Thoracic aorta (tissue), 2 donors: ENCODE measurements around the gene PTPRM. TPM values are rescaled to one million over a fixed set of nuclear protein-coding genes. Genes with fewer than 3 reads are reported as not detected.

ENCODE experiments used
- ATAC-seq: fragments of 150-250 bp; one replicate; pipeline ENCODE4 v1.8.0; 2017; ENCODE audit warnings: low read depth; ENCODE audit not compliant: insufficient number of reproducible peaks, low FRiP score
- DNase-seq: peaks from one replicate; pipeline ENCODE4 v3.0.0-alpha.2; 2020; ENCODE audit warnings: low spot score
- H3K27ac ChIP-seq, 2 donors: fragments of 200-600 bp; sonication (generic); 1 replicate in 1 of 2; 2 replicates in 1 of 2; pipeline ENCODE4 v1.5.1; 2016; ENCODE audit warnings: mild to moderate bottlenecking in 2 of 2, moderate library complexity in 2 of 2
- H3K27me3 ChIP-seq: fragments of 200-600 bp; sonication (generic); replicated peaks from 2 replicates; pipeline ENCODE4 v1.6.0; 2016; ENCODE audit warnings: mild to moderate bottlenecking; ENCODE audit not compliant: insufficient read depth
- H3K36me3 ChIP-seq: fragments of 200-600 bp; sonication (generic); one replicate; pipeline ENCODE4 v1.5.1; 2016
- H3K4me1 ChIP-seq, 2 donors: fragments of 200-600 bp; sonication (generic); 1 replicate in 1 of 2; 2 replicates in 1 of 2; pipeline versions ENCODE4 v1.5.1 to v1.6.0; 2016; ENCODE audit warnings: low read depth in 2 of 2, mild to moderate bottlenecking in 1 of 2; ENCODE audit not compliant: control insufficient read depth in 1 of 2
- H3K4me3 ChIP-seq: fragments of 200-600 bp; sonication (generic); 2 replicates; pipeline ENCODE4 v1.5.1; 2016; ENCODE audit warnings: mild to moderate bottlenecking
- H3K9me3 ChIP-seq: fragments of 200-600 bp; sonication (generic); 2 replicates; pipeline ENCODE4 v1.5.1; 2016
- total RNA-seq, 2 donors: library from RNA; depleted of rRNA; stranded (reverse); fragments of >200 nt; gene quantifications; one replicate each; pipeline versions ENCODE4 v1.1.0 to v1.2.3, GENCODE V29; 2016
- TF ChIP-seq, protein P1 (sequence below): fragments of 200-600 bp; sonication (generic); IDR thresholded peaks from one replicate; pipeline ENCODE4 v1.5.1; 2019; ENCODE audit warnings: antibody characterized with exemption

PTPRM gene
- total RNA-seq, 2 donors from 2014 or later = 90.3 to 102 TPM

- no peaks in the 10 kb centered on the region for H3K27me3 ChIP-seq
- no peak for DNase-seq
- TF ChIP-seq, protein P1, sequence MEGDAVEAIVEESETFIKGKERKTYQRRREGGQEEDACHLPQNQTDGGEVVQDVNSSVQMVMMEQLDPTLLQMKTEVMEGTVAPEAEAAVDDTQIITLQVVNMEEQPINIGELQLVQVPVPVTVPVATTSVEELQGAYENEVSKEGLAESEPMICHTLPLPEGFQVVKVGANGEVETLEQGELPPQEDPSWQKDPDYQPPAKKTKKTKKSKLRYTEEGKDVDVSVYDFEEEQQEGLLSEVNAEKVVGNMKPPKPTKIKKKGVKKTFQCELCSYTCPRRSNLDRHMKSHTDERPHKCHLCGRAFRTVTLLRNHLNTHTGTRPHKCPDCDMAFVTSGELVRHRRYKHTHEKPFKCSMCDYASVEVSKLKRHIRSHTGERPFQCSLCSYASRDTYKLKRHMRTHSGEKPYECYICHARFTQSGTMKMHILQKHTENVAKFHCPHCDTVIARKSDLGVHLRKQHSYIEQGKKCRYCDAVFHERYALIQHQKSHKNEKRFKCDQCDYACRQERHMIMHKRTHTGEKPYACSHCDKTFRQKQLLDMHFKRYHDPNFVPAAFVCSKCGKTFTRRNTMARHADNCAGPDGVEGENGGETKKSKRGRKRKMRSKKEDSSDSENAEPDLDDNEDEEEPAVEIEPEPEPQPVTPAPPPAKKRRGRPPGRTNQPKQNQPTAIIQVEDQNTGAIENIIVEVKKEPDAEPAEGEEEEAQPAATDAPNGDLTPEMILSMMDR = no peak
- no peaks in the 10 kb centered on the region for H3K9me3 ChIP-seq
- no peaks in the 10 kb centered on the region for H3K36me3 ChIP-seq
- peak overlapping the region in 1 of 2 donors; percentile 29 for H3K27ac ChIP-seq
- ATAC-seq = no peak
- H3K4me3 ChIP-seq = peak overlapping the region; percentile 38
- peaks cover 14 to 32% of the 10 kb centered on the region in 2 donors for H3K4me1 ChIP-seq
Measured at GRCh38 chr18:7921938-7922587, 354.9 kb downstream of the PTPRM start.

GRCh38 chr18:7923105-7923504 lies 356.0 kb downstream of the PTPRM start:
- no peak for DNase-seq
- H3K27me3 ChIP-seq = no peaks in the 10 kb centered on the region
- H3K4me3 ChIP-seq = no peak overlapping the region
- peaks cover 14 to 32% of the 10 kb centered on the region in 2 donors for H3K4me1 ChIP-seq
- H3K27ac ChIP-seq = no peak overlapping the region
- TF ChIP-seq, protein P1 = no peak
- no peaks in the 10 kb centered on the region for H3K9me3 ChIP-seq
- no peak for ATAC-seq
- H3K36me3 ChIP-seq = peaks cover 1% of the 10 kb centered on the region

DNA sequence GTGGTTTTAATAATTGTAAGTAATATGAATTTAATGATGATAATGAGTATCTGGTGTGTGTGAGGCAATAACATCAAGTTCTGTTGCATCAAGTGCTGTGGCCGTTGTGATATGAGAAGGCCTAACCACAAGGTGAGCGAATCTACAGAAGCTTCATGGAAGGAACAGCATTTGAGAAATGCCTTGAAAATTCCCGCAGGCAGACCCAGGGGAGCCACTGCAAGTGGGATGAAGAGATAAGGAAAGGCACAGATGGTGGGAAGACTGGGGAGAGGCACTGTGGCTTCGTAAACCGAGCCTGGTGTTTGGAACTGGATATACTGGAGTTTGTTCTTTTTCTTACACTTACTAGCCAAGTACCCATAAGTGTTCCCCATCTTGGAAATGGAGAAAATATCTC lies 357.5 kb downstream of the PTPRM start:
- Histone ChIP-seq H3K4me3 (no peak overlapping the region), H3K4me1 (peaks cover 12 to 24% of the 10 kb centered on the region in 2 donors), H3K36me3 (peaks cover 3% of the 10 kb centered on the region), H3K27me3 (no peaks in the 10 kb centered on the region), H3K27ac (no peak overlapping the region), H3K9me3 (no peaks in the 10 kb centered on the region)
- no peak for ATAC-seq
- DNase-seq = no peak
- TF ChIP-seq, protein P1 = no peak

GRCh38 chr18:7926526-7926925 lies 359.4 kb downstream of the PTPRM start:
- ATAC-seq = no peak

GRCh38 chr18:7927119-7927518 lies 360.0 kb downstream of the PTPRM start:
- no peak overlapping the region for H3K4me3 ChIP-seq
- ATAC-seq (no peak), DNase-seq (no peak)
- H3K27ac ChIP-seq = no peak overlapping the region
- TF ChIP-seq, protein P1 = no peak
- H3K9me3 ChIP-seq = no peaks in the 10 kb centered on the region
- H3K27me3 ChIP-seq = no peaks in the 10 kb centered on the region
- peaks cover 12 to 19% of the 10 kb centered on the region in 2 donors for H3K4me1 ChIP-seq
- H3K36me3 ChIP-seq = peaks cover 3% of the 10 kb centered on the region

More at GRCh38 chr18:7926526-7926925, 359.4 kb downstream of the PTPRM start:
- Histone ChIP-seq H3K4me3 (no peak overlapping the region), H3K9me3 (no peaks in the 10 kb centered on the region), H3K4me1 (peaks cover 12 to 24% of the 10 kb centered on the region in 2 donors), H3K36me3 (peaks cover 3% of the 10 kb centered on the region), H3K27me3 (no peaks in the 10 kb centered on the region), H3K27ac (no peak overlapping the region)
- no peak for DNase-seq
- TF ChIP-seq, protein P1 = no peak
